Hematopoietic multipotent progenitor cell treated with erythropoietin and hydrocortisone succinate and interleukin-3 and kit ligand, for 17 days (in vitro differentiated cells): ENCODE measurements around the gene OR5B12.
"Not testable (repeated sequence)": the region's sequence is repeated elsewhere in the genome, so short reads cannot be mapped to it uniquely, and the experiment has no call there.

ENCODE experiments used
- DNase-seq: peaks from one replicate; pipeline ENCODE4 v3.0.0-alpha.2; 2015; ENCODE audit warnings: low spot score

The OR5B12 gene

GRCh38 chr11:58442136-58442535, at the start of gene OR5B12:
TSS of gene OR5B12 (minus strand) at chr11:58442236. CDS start at chr11:58440151, 2,085 bp downstream.
- DNase-seq: no peak

- DNase-seq: no peak
These were observed 48.8 kb upstream of the OR5B12 start for GRCh38 chr11:58490827-58491226.

- no peak for DNase-seq
These were observed 45.1 kb upstream of the OR5B12 start for GRCh38 chr11:58487170-58487569.

- no peak for DNase-seq
These were observed 43.9 kb upstream of the OR5B12 start for GRCh38 chr11:58485961-58486360.

- no peak for DNase-seq
These were observed 29.9 kb upstream of the OR5B12 start for GRCh38 chr11:58471892-58472291.

- DNase-seq: no peak
These were observed 24.3 kb upstream of the OR5B12 start for GRCh38 chr11:58466293-58466692.

GRCh38 chr11:58465690-58466089, 23.7 kb upstream of the OR5B12 start:
- DNase-seq: no peak

GRCh38 chr11:58451585-58451984, 9.5 kb upstream of the OR5B12 start:
- DNase-seq: no peak

- DNase-seq: no peak
These were observed 4.3 kb upstream of the OR5B12 start for GRCh38 chr11:58446294-58446693.

- no peak for DNase-seq
These were observed 2.3 kb upstream of the OR5B12 start for GRCh38 chr11:58444300-58444699.

- no peak for DNase-seq
These were observed 3.5 kb downstream of the OR5B12 start for GRCh38 chr11:58438486-58438885.

GRCh38 chr11:58434217-58434616, 7.8 kb downstream of the OR5B12 start:
- DNase-seq: no peak

- DNase-seq: no peak
These were observed 8.3 kb downstream of the OR5B12 start for GRCh38 chr11:58433638-58434203.

GRCh38 chr11:58429273-58429672, 12.8 kb downstream of the OR5B12 start:
- no peak for DNase-seq

GRCh38 chr11:58428021-58428420, 14.0 kb downstream of the OR5B12 start, which contains the start of gene OR5B2:
TSS of gene OR5B2 (minus strand) at chr11:58428121. CDS start at chr11:58423261, 4,860 bp downstream.
- no peak for DNase-seq

GRCh38 chr11:58406774-58407173, 35.3 kb downstream of the OR5B12 start, which contains the start of gene OR5B3:
TSS of gene OR5B3 (minus strand) at chr11:58406874. CDS start at chr11:58403409, 3,465 bp downstream.
- no peak for DNase-seq

GRCh38 chr11:58399622-58400021, 42.4 kb downstream of the OR5B12 start:
- DNase-seq: not testable (repeated sequence)

GRCh38 chr11:58395581-58395980, 46.5 kb downstream of the OR5B12 start:
- no peak for DNase-seq

- no peak for DNase-seq
These were observed 47.8 kb downstream of the OR5B12 start for GRCh38 chr11:58394195-58394594.

- no peak for DNase-seq
These were observed 49.3 kb downstream of the OR5B12 start for GRCh38 chr11:58392746-58393145.

GRCh38 chr11:58391879-58392278, 50.2 kb downstream of the OR5B12 start:
- no peak for DNase-seq

GRCh38 chr11:58390551-58391063, 51.4 kb downstream of the OR5B12 start:
- DNase-seq: no peak
